A549 (cell line): ENCODE measurements around the gene DERL3. TPM values are rescaled to one million over a fixed set of nuclear protein-coding genes. Genes with fewer than 3 reads are reported as not detected.

Experiments
- ATAC-seq, 2 experiments: fragments of 200-7000 bp in 1 of 2; fragments of >200 bp in 1 of 2; cut with Nextera tagmentation in 1 of 2; cut with Tn5 transposase in 1 of 2; 3 replicates each; pipeline versions ENCODE4 v1.8.0 to v1.9.1; 2018 to 2020; ENCODE audit warnings: mild to moderate bottlenecking in 1 of 2, moderate library complexity in 1 of 2
- CTCF ChIA-PET: fragments of 300-600 bp; sonication (Branson Sonifier 250); formaldehyde crosslinking; extraction: SDS; loops from one replicate; lab custom pipeline; 2021; ENCODE audit warnings: antibody characterized with exemption, inconsistent platforms; lab: Yijun Ruan, JAX
- POLR2A ChIA-PET: fragments of 350-600 bp; formaldehyde crosslinking; extraction: SDS; loops from one replicate; lab custom pipeline; 2021; ENCODE audit warnings: antibody characterized with exemption, inconsistent platforms; lab: Yijun Ruan, JAX
- DNase-seq, 2 experiments: peaks; one replicate each; pipeline versions ENCODE4 v3.0.0 to v3.0.0-alpha.2; 2011 to 2016; ENCODE audit warnings: low read depth in 1 of 2, low spot score in 1 of 2
- FAIRE-seq: peaks from 2 replicates; lab custom pipeline; 2011; peaks lifted over from hg19 to GRCh38; lab: Jason Lieb, UNC
- H3K27ac ChIP-seq, 2 experiments: fragments of >200 bp; sonication (Bioruptor Twin); formaldehyde crosslinking; 3 replicates each; pipeline ENCODE4 v1.5.1; 2016 to 2017
- H3K4me1 ChIP-seq: fragments of >200 bp; sonication (Bioruptor Twin); formaldehyde crosslinking; 3 replicates; pipeline ENCODE4 v1.6.1; 2016
- H3K4me2 ChIP-seq: fragments of >200 bp; sonication (Bioruptor Twin); formaldehyde crosslinking; 3 replicates; pipeline ENCODE4 v1.6.1; 2016
- H3K4me3 ChIP-seq: fragments of >200 bp; sonication (Bioruptor Twin); formaldehyde crosslinking; 3 replicates; pipeline ENCODE4 v1.5.1; 2016
- H3K9me3 ChIP-seq: fragments of >200 bp; sonication (Bioruptor Twin); formaldehyde crosslinking; 3 replicates; pipeline ENCODE4 v1.6.1; 2016
- BHLHE40 ChIP-seq: IDR thresholded peaks from 2 replicates; pipeline ENCODE4 v1.6.1; 2012; ENCODE audit warnings: low read depth, low read length, inconsistent platforms
- CBX2 ChIP-seq: fragments of 200-600 bp; sonication (generic); IDR thresholded peaks from 2 replicates; pipeline ENCODE4 v1.6.1; 2016; ENCODE audit warnings: low read depth, mild to moderate bottlenecking, borderline replicate concordance
- CHD2 ChIP-seq: fragments of 150-350 bp; IDR thresholded peaks from 2 replicates; pipeline ENCODE4 v1.6.1; 2014; ENCODE audit warnings: low read length; ENCODE audit not compliant: partially characterized antibody
- CTCF ChIP-seq: fragments of >200 bp; sonication (Bioruptor Twin); formaldehyde crosslinking; IDR thresholded peaks from 3 replicates; pipeline ENCODE4 v1.5.1; 2016
- EP300 ChIP-seq, 2 experiments: fragments of >200 bp; sonication (Bioruptor Twin); formaldehyde crosslinking; IDR thresholded peaks; 2 replicates in 1 of 2; 3 replicates in 1 of 2; pipeline ENCODE4 v1.6.1; 2016 to 2017
- FOXS1 ChIP-seq: fragments of 250-450 bp; sonication (Bioruptor Pico); IDR thresholded peaks from 2 replicates; pipeline ENCODE4 v1.5.0; 2020; ENCODE audit warnings: mild to moderate bottlenecking, moderate library complexity
- GATA3 ChIP-seq: IDR thresholded peaks from 2 replicates; pipeline ENCODE4 v1.6.1; 2012; ENCODE audit warnings: borderline replicate concordance
- HDAC2 ChIP-seq: fragments of 200-600 bp; sonication (generic); IDR thresholded peaks from 2 replicates; pipeline ENCODE4 v1.6.1; 2016
- HEYL ChIP-seq: fragments of 250-450 bp; sonication (Bioruptor Pico); IDR thresholded peaks from 2 replicates; pipeline ENCODE4 v1.8.0; 2021; ENCODE audit warnings: mild to moderate bottlenecking, moderate library complexity
- HOXA7 ChIP-seq: fragments of 250-450 bp; sonication (Bioruptor Pico); IDR thresholded peaks from 2 replicates; pipeline ENCODE4 v1.5.0; 2020; ENCODE audit warnings: mild to moderate bottlenecking, moderate library complexity
- HOXB13 ChIP-seq: fragments of 250-450 bp; sonication (Bioruptor Pico); IDR thresholded peaks from 2 replicates; pipeline ENCODE4 v1.5.0; 2020; ENCODE audit warnings: low read depth, mild to moderate bottlenecking, moderate library complexity
- HOXB5 ChIP-seq: fragments of 250-450 bp; sonication (Bioruptor Pico); IDR thresholded peaks from 2 replicates; pipeline ENCODE4 v1.5.0; 2020; ENCODE audit warnings: mild to moderate bottlenecking, moderate library complexity
- JUNB ChIP-seq: fragments of >200 bp; sonication (Bioruptor Twin); formaldehyde crosslinking; IDR thresholded peaks from 2 replicates; pipeline ENCODE4 v1.6.1; 2016
- KDM5A ChIP-seq: fragments of 200-600 bp; sonication (generic); IDR thresholded peaks from 2 replicates; pipeline ENCODE4 v1.6.1; 2016; ENCODE audit warnings: antibody characterized with exemption, mild to moderate bottlenecking
- MAFK ChIP-seq: fragments of 450-650 bp; IDR thresholded peaks from 2 replicates; pipeline ENCODE4 v1.6.1; 2014; ENCODE audit not compliant: partially characterized antibody
- NFE2L2 ChIP-seq: fragments of 150-350 bp; conservative IDR thresholded peaks from 2 replicates; pipeline ENCODE4 v1.6.1; 2014; ENCODE audit warnings: low read length
- NR3C1 ChIP-seq: fragments of >200 bp; sonication (Bioruptor Twin); formaldehyde crosslinking; IDR thresholded peaks from 3 replicates; pipeline ENCODE4 v1.6.1; 2017
- PHF8 ChIP-seq: fragments of 200-600 bp; sonication (generic); IDR thresholded peaks from 2 replicates; pipeline ENCODE4 v1.6.1; 2016; ENCODE audit warnings: low read depth, mild to moderate bottlenecking, antibody characterized with exemption, moderate library complexity, borderline replicate concordance
- RCOR1 ChIP-seq: fragments of 150-350 bp; IDR thresholded peaks from 2 replicates; pipeline ENCODE4 v1.6.1; 2014; ENCODE audit warnings: antibody characterized with exemption, low read length, low read depth
- SMC3 ChIP-seq: fragments of >200 bp; sonication (Bioruptor Twin); formaldehyde crosslinking; IDR thresholded peaks from 3 replicates; pipeline ENCODE4 v1.6.1; 2018; ENCODE audit warnings: inconsistent platforms
- TFCP2L1 ChIP-seq: fragments of 250-450 bp; sonication (Bioruptor Pico); IDR thresholded peaks from 2 replicates; pipeline ENCODE4 v1.5.0; 2021; ENCODE audit warnings: mild to moderate bottlenecking
- ZFP36 ChIP-seq: fragments of 450-650 bp; IDR thresholded peaks from 2 replicates; pipeline ENCODE4 v1.6.1; 2014; ENCODE audit warnings: borderline replicate concordance; ENCODE audit not compliant: partially characterized antibody
- ZNF302 ChIP-seq: fragments of 250-450 bp; sonication (Bioruptor Pico); IDR thresholded peaks from 2 replicates; pipeline ENCODE4 v1.9.0; 2021; ENCODE audit warnings: inconsistent platforms, mild to moderate bottlenecking, moderate library complexity
- ZSCAN20 ChIP-seq: fragments of 250-450 bp; sonication (Bioruptor Pico); IDR thresholded peaks from 2 replicates; pipeline ENCODE4 v1.8.0; 2022; ENCODE audit warnings: mild to moderate bottlenecking, moderate library complexity
- WGBS: methylation state at CpG from one replicate; pipeline ENCODE4 v1.1.6; 2017; ENCODE audit errors: missing lambda C conversion rate; 5-methylcytosine and 5-hydroxymethylcytosine counted together
- polyA plus RNA-seq, 4 experiments: library from polyadenylated mRNA; depleted of rRNA in 3 of 4; stranded (reverse); fragments of >200 nt; fragmentation: RNase III in 1 of 4; extraction: RNeasy Plus Mini Kit Qiagen cat#74134 plus additional on column Dnase treatment in 1 of 4; gene quantifications; 2 replicates in 3 of 4; 3 replicates in 1 of 4; pipeline ENCODE4 v1.2.3, GENCODE V29; 2011 to 2017
- TF ChIP-seq, protein P1 (sequence below): fragments of 250-450 bp; sonication (Bioruptor Pico); IDR thresholded peaks from 2 replicates; pipeline ENCODE4 v1.5.0; 2021; ENCODE audit warnings: mild to moderate bottlenecking, moderate library complexity, borderline replicate concordance
- TF ChIP-seq, protein P2 (sequence below): fragments of 250-450 bp; sonication (Bioruptor Pico); IDR thresholded peaks from 2 replicates; pipeline ENCODE4 v1.5.0; 2020; ENCODE audit warnings: low read depth, mild to moderate bottlenecking, moderate library complexity

Gene DERL3
- polyA plus RNA-seq, 2 of the 4 experiments (the other 2 are of a cell fraction), result 0.08 to 0.40 TPM

GRCh38 chr22:23831781-23832180 is 7.0 kb downstream of the DERL3 start:
- Histone ChIP-seq H3K4me1 (no peaks in the 10 kb centered on the region), H3K27ac (no peak overlapping the region), H3K9me3 (no peaks in the 10 kb centered on the region), H3K4me3 (no peak overlapping the region), H3K4me2 (no peak overlapping the region)
- FAIRE-seq (no peak), ATAC-seq (no peak), DNase-seq (no peak)
- ChIA-PET CTCF (interaction anchor here (2.5 kb wide), 1 partner anchor 18 kb away, joined by 13 read pairs; no protein-coding TSS in a partner anchor), POLR2A (no interaction called here)
- TF ChIP-seq, protein P1, sequence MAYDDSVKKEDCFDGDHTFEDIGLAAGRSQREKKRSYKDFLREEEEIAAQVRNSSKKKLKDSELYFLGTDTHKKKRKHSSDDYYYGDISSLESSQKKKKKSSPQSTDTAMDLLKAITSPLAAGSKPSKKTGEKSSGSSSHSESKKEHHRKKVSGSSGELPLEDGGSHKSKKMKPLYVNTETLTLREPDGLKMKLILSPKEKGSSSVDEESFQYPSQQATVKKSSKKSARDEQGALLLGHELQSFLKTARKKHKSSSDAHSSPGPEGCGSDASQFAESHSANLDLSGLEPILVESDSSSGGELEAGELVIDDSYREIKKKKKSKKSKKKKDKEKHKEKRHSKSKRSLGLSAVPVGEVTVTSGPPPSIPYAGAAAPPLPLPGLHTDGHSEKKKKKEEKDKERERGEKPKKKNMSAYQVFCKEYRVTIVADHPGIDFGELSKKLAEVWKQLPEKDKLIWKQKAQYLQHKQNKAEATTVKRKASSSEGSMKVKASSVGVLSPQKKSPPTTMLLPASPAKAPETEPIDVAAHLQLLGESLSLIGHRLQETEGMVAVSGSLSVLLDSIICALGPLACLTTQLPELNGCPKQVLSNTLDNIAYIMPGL, result no peak
- TF ChIP-seq CHD2 (no peak), RCOR1 (no peak), HOXB5 (CRISPR knock-in tag) (no peak), HOXB13 (CRISPR knock-in tag) (no peak), GATA3 (no peak), NR3C1 (no peak), NFE2L2 (no peak), SMC3 (no peak), JUNB (no peak), ZNF302 (no peak), ZFP36 (no peak), TFCP2L1 (no peak), HOXA7 (no peak), BHLHE40 (no peak), ZSCAN20 (no peak), HDAC2 (no peak), CBX2 (no peak), EP300 (IDR thresholded peaks at IDR 0.05) (no peak)
- WGBS, result 94% methylated on average over 2 of the region's 10 CpGs

- DNase-seq, result no peak
- Histone ChIP-seq H3K4me1 (no peaks in the 10 kb centered on the region), H3K9me3 (no peaks in the 10 kb centered on the region), H3K4me2 (no peak overlapping the region), H3K27ac (no peak overlapping the region), H3K4me3 (no peak overlapping the region)
- FAIRE-seq, result no peak
- no peak for ATAC-seq
- no peak for TF ChIP-seq SMC3
- TF ChIP-seq HEYL, result no peak
- CTCF ChIA-PET, result interaction anchor here (2.5 kb wide), 1 partner anchor 18 kb away, joined by 13 read pairs; no protein-coding TSS in a partner anchor
- 88% methylated on average over 5 of the region's 8 CpGs for WGBS
- POLR2A ChIA-PET, result no interaction called here
Measured at GRCh38 chr22:23831261-23831660, 7.5 kb downstream of the DERL3 start.

GRCh38 chr22:23829845-23830372 is 8.9 kb downstream of the DERL3 start:
- Histone ChIP-seq H3K4me1 (no peaks in the 10 kb centered on the region), H3K4me2 (no peak overlapping the region), H3K9me3 (no peaks in the 10 kb centered on the region), H3K4me3 (no peak overlapping the region), H3K27ac (no peak overlapping the region)
- TF ChIP-seq, protein P2, sequence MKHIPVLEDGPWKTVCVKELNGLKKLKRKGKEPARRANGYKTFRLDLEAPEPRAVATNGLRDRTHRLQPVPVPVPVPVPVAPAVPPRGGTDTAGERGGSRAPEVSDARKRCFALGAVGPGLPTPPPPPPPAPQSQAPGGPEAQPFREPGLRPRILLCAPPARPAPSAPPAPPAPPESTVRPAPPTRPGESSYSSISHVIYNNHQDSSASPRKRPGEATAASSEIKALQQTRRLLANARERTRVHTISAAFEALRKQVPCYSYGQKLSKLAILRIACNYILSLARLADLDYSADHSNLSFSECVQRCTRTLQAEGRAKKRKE (CRISPR knock-in tag), result no peak
- no peak for TF ChIP-seq PHF8
- no peak for TF ChIP-seq CTCF
- no peak for TF ChIP-seq HDAC2
- TF ChIP-seq ZNF302, result no peak
- no peak for TF ChIP-seq CHD2
- TF ChIP-seq CBX2, result no peak
- no peak for TF ChIP-seq FOXS1 (CRISPR knock-in tag)
- no peak for TF ChIP-seq HEYL
- TF ChIP-seq MAFK, result no peak
- TF ChIP-seq KDM5A, result no peak
- TF ChIP-seq RCOR1, result no peak
- TF ChIP-seq HOXA7, result no peak
- no peak for TF ChIP-seq GATA3
- no peak for TF ChIP-seq NR3C1
- POLR2A ChIA-PET, result no interaction called here
- CTCF ChIA-PET, result interaction anchor here (0.9 kb wide), 1 partner anchor 20 kb away, joined by 3 read pairs; no protein-coding TSS in a partner anchor
- WGBS, result 80% methylated on average over 7 of the region's 7 CpGs
- DNase-seq (no peak), ATAC-seq (no peak), FAIRE-seq (no peak)
